Activated CD4-positive, alpha-beta T cell treated with anti-CD3 and anti-CD28 coated beads for 36 hours (primary cell): ENCODE results near the gene SOCS4. TPM values are rescaled to one million over a fixed set of nuclear protein-coding genes. Genes with fewer than 3 reads are reported as not detected.
A peak's percentile ranks its signal among the peaks of the same experiment; 100 is the strongest.

Experiments
- ATAC-seq: fragments of 200-7000 bp; cut with Tn5 transposase; one replicate; pipeline ENCODE4 v1.10.0; 2021; ENCODE audit warnings: mild to moderate bottlenecking, moderate library complexity
- CTCF ChIA-PET: fragments of 350-600 bp; sonication (Branson Sonifier 250); formaldehyde crosslinking; loops from one replicate; lab custom pipeline; 2021; ENCODE audit warnings: antibody characterized with exemption; lab: Charles Lee
- POLR2A ChIA-PET: fragments of 350-600 bp; sonication (Branson Sonifier 250); formaldehyde crosslinking; loops from one replicate; lab custom pipeline; 2021; ENCODE audit warnings: antibody characterized with exemption, inconsistent platforms; lab: Charles Lee
- DNase-seq: peaks from one replicate; pipeline ENCODE4 v3.0.0-alpha.2; 2020
- H3K27ac Mint-ChIP-seq: one replicate; pipeline ENCODE4 v1.8.0; 2021; ENCODE audit warnings: mixed read lengths
- H3K27me3 Mint-ChIP-seq: one replicate; pipeline ENCODE4 v1.8.0; 2021; ENCODE audit warnings: mixed read lengths
- H3K36me3 Mint-ChIP-seq: one replicate; pipeline ENCODE4 v1.8.0; 2021; ENCODE audit warnings: low read depth, mixed read lengths
- H3K4me1 Mint-ChIP-seq: one replicate; pipeline ENCODE4 v1.8.0; 2021; ENCODE audit warnings: mixed read lengths
- H3K4me3 Mint-ChIP-seq: one replicate; pipeline ENCODE4 v1.8.0; 2021; ENCODE audit warnings: mild to moderate bottlenecking, moderate library complexity, mixed read lengths
- H3K9me3 Mint-ChIP-seq: one replicate; pipeline ENCODE4 v1.8.0; 2021; ENCODE audit warnings: low read depth, mixed read lengths
- intact Hi-C, 2 experiments: fragments of 100-400 bp; cut with DNase I in 1 of 2; cut with micrococcal nuclease in 1 of 2; formaldehyde crosslinking; loops; one replicate each; pipeline versions ENCODE4 v1.14.2 to v1.15.1; 2022 to 2024; cut with DNase I, micrococcal nuclease
- total RNA-seq, 2 experiments: library from RNA; stranded (reverse); gene quantifications; one replicate each; pipeline ENCODE4 v1.2.3, GENCODE V29; 2021

Gene SOCS4
- total RNA-seq, 2 experiments from 2014 or later = 18.4 to 21.3 TPM

DNA sequence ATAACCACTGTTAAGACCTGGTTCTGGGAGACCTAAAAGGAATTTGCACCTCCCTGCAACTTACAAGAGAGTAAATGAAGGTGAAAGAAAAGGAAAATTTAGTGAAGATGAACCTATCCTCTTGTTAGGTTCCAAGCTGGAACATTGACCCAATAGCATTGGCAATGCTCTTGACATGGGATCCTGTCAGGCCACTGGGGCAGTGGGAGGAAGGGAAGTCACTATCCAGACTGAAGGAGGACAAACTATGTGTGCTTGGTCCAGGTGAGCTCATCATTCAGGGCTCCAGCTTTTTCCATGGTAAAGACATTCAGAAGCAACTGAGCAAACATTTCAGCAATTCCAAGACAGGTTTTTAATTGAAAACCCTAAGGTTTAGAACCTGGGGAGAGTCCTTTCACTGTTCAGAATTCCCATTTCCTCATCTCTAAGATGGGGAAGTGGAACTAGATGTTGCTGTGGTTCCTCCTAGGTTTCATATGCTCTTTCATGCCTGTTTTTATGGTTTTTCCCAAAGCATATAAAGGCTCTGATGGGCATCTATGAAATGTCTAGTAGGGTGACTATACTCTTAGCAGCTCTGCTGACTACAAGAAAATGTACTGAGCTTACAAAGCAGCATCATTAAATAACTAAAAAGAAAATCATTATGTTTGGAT is 57.5 kb downstream of the SOCS4 start:
- intact Hi-C loops = no loop called here
- no peak overlapping the region for H3K27ac Mint-ChIP-seq
- no peak overlapping the region for H3K4me3 Mint-ChIP-seq
- no peaks in the 10 kb centered on the region for H3K36me3 Mint-ChIP-seq
- DNase-seq (no peak), ATAC-seq (no peak)
- ChIA-PET POLR2A (no interaction called here), CTCF (interaction anchor here (0.6 to 0.9 kb wide), 3 partner anchors 31 to 77 kb away, joined by 3 read pairs; no protein-coding TSS in a partner anchor)
- no peaks in the 10 kb centered on the region for H3K9me3 Mint-ChIP-seq
- no peaks in the 10 kb centered on the region for H3K27me3 Mint-ChIP-seq
- peaks cover 2% of the 10 kb centered on the region for H3K4me1 Mint-ChIP-seq

DNA sequence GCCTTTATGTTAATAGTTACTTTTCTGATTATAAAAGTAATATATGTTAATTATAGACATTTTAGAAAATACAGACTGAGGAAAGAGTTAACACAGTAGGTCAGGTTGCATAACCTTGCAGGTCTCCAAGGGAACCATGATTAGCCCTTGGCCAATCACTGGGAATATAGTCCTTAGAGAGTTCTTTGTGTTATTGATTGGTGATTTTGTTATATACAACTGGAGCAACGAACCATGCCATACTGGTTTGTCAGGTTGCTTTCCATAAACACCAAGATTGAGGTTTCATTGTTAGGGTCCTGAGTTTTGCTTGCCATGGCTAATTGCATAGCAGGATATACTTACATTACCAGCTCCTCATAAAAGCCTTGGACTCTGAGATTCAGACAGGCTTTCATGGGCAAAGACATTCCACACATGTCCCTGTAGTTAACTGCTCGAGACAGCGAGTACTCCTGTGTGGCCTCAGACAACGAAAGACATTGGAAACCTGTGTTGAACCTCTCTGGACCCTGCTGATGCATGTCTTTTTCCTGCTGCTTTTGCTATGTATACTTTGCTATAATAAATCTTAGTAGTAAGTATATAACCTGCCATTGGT is 58.1 kb downstream of the SOCS4 start:
- Mint-ChIP-seq H3K4me1 (peaks cover 2% of the 10 kb centered on the region), H3K27me3 (no peaks in the 10 kb centered on the region), H3K27ac (no peak overlapping the region), H3K36me3 (no peaks in the 10 kb centered on the region), H3K9me3 (no peaks in the 10 kb centered on the region), H3K4me3 (no peak overlapping the region)
- intact Hi-C loops = no loop called here
- no peak for DNase-seq
- no peak for ATAC-seq
- POLR2A ChIA-PET = no interaction called here
- CTCF ChIA-PET = interaction anchor here (0.6 to 0.9 kb wide), 3 partner anchors 32 to 76 kb away, joined by 3 read pairs; no protein-coding TSS in a partner anchor

DNA sequence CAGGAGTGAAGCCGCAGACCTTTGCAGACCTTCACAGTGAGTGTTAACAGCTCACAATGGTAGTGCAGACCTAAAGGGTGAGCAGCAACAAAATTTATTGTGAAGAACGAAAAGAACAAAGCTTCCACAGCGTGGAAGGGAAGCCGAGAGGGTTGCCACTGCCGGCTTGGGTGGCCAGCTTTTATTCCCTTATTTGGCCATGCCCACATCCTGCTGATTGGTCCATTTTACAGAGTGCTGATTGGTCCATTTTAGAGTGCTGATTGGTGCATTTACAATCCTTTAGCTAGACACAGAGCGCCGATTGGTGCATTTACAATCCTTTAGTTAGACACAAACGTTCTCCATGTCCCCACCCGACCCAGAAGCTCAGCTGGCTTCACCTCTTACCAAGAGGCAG is 59.9 kb downstream of the SOCS4 start:
- Mint-ChIP-seq H3K4me3 (no peak overlapping the region), H3K4me1 (peaks cover 2% of the 10 kb centered on the region), H3K27me3 (no peaks in the 10 kb centered on the region), H3K36me3 (no peaks in the 10 kb centered on the region), H3K27ac (no peak overlapping the region), H3K9me3 (no peaks in the 10 kb centered on the region)
- ATAC-seq = no peak
- POLR2A ChIA-PET = interaction anchor here (0.6 kb wide), 1 partner anchor 15 kb away, joined by 3 read pairs; no protein-coding TSS in a partner anchor
- DNase-seq = no peak
- CTCF ChIA-PET = interaction anchor here (1.0 to 3.6 kb wide), 2 partner anchors 8 to 36 kb away, joined by 5 to 23 read pairs; partner anchors contain the start of gene MAPK1IP1L
- intact Hi-C loops = no loop called here

DNA sequence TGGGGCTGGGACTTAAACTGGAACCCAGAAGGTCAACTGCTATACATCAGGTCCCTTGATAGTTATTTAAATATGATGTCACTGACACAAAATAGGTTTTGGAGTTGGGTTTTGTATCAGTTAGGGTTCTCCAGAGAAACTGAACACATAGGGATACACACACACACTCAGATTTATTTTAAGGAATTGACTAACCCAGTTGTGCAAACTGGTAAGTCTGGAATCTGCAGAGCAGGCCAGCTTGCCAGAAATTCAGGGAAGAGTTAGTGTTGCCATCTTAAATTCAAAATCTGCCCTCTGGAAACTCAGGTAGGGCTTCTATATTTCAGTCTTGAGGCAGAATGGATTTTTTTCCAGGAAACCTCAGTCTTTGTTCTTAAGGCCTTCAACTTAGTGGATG is 61.3 kb downstream of the SOCS4 start:
- intact Hi-C loops = no loop called here
- Mint-ChIP-seq H3K9me3 (no peaks in the 10 kb centered on the region), H3K4me1 (peaks cover 2% of the 10 kb centered on the region)

DNA sequence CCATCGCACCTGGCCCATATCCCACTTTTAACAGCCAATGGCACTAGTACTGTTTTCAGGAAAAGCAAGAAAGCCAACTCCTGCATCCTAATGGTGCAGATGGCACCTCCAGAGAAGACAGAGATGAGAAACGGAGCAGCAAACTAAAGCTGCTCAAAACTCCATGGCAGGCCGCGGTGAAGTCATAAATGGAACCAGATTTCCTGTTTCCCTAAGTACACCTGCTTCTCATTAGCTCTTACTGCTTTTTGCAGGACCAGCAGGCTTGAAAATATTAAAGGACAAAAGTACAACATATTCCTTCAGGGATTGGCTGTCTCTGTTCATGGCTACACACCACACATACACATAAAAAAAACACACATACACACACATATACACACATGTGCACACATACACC is 65.3 kb downstream of the SOCS4 start:
- ATAC-seq (no peak), DNase-seq (no peak)
- intact Hi-C loops = loop anchor here in 1 of 2 experiments (10.0 kb wide), 1 partner anchor 282 kb away; no protein-coding TSS in a partner anchor
- ChIA-PET POLR2A (no interaction called here), CTCF (interaction anchor here (0.9 to 2.2 kb wide), 4 partner anchors 41 to 121 kb away, joined by 3 to 8 read pairs (median 4); partner anchors contain the start of gene MAPK1IP1L)
- no peak overlapping the region for H3K27ac Mint-ChIP-seq
- no peaks in the 10 kb centered on the region for H3K27me3 Mint-ChIP-seq
- H3K9me3 Mint-ChIP-seq = no peaks in the 10 kb centered on the region
- no peak overlapping the region for H3K4me3 Mint-ChIP-seq
- no peaks in the 10 kb centered on the region for H3K36me3 Mint-ChIP-seq
- H3K4me1 Mint-ChIP-seq = peaks cover 8% of the 10 kb centered on the region

More for the DNA sequence above, 61.3 kb downstream of the SOCS4 start:
- Mint-ChIP-seq H3K27ac (no peak overlapping the region), H3K27me3 (no peaks in the 10 kb centered on the region), H3K36me3 (no peaks in the 10 kb centered on the region), H3K4me3 (no peak overlapping the region)
- ATAC-seq (no peak), DNase-seq (no peak)
- POLR2A ChIA-PET = no interaction called here
- CTCF ChIA-PET = interaction anchor here (0.6 to 3.6 kb wide), 10 partner anchors 10 to 72 kb away, joined by 3 to 23 read pairs (median 4); partner anchors contain the start of gene MAPK1IP1L

DNA sequence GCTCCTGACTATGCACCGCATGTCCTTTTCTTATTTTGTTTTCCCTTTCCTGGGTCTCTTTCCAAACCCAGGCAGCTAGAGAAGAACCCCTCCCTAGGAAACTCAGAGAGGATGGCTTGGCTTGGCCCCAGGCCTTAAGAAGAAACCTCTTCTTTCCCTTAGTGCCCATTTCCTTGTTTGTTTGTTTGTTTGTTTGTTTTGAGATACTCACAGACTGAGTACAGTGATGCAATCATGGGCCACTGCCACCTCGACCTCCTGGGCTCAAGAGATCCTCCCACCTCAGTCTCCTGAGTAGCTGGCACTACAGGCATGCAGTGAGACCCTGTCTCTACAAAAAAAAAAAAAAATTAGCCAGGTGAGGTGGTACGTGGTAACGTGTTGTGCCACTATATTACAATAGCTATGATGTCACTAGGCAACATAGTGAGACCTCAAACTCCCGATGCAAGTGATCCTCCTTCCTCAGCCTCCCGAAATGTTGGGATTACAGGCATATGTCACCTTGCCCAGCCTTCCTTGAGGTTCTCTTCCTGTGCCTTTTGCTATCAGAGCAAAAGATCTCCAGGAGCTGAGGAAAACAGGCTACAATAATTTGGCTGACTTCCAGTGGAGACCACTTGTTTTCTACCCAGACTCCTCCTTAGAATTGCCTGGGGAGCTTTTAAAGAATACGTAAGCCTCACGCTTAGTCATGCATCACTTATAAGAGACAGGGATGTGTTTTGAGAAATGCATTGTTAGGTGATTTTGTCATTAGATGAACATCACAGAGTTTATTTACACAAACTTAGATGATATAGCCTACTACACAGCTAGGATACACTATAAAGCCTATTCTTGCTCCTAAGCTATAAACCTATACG is 67.5 kb downstream of the SOCS4 start:
- intact Hi-C loops = loop anchor here in 1 of 2 experiments (5.0 to 10.0 kb wide), 2 partner anchors 280 to 338 kb away; no protein-coding TSS in a partner anchor
- POLR2A ChIA-PET = no interaction called here
- no peaks in the 10 kb centered on the region for H3K9me3 Mint-ChIP-seq

DNA sequence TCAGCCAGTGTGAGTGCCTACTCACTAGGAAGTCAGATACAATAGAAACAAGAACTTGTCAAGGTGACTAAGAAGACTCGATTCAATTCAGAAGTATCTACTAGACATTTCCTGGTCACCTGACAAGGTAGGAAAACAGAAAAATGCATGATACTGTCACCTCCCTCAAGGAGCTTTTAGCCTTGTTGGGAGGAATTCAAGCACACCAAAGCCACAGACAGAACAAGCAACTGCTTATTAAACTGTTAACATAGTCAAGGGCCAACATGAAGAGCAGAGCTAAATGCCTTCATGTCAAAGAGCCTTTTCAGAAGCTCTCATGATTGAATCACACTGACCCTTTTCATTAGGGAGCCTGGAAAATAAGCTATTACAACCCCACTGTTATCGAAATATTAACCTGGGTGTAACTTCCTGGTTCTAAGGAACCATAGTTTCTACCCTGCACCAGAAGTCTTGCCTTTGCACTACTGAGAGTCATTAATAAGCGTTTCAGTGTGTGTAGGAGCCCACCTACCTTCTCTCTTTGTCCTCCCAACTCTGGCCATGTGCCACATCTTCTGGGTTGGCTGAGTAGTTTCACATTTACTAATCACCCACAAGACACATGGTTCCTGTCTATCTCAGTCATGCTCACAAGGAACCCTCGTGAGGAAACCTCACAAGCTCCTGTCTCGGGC is 71.0 kb downstream of the SOCS4 start:
- DNase-seq (peak; percentile 71), ATAC-seq (peak; percentile 75)
- CTCF ChIA-PET = interaction anchor here (0.5 to 1.9 kb wide), 9 partner anchors 9 to 234 kb away, joined by 3 to 9 read pairs (median 4); partner anchors contain the start of gene MAPK1IP1L
- POLR2A ChIA-PET = interaction anchor here (0.7 to 1.5 kb wide), 4 partner anchors 10 to 256 kb away, joined by 3 to 5 read pairs (median 3); no protein-coding TSS in a partner anchor
- Mint-ChIP-seq H3K27ac (peak overlapping the region; percentile 81), H3K4me3 (no peak overlapping the region), H3K4me1 (peaks cover 31% of the 10 kb centered on the region), H3K36me3 (no peaks in the 10 kb centered on the region), H3K27me3 (no peaks in the 10 kb centered on the region), H3K9me3 (no peaks in the 10 kb centered on the region)
- intact Hi-C loops = loop anchor here (1.0 to 10.0 kb wide), 4 partner anchors 29 to 334 kb away; partner anchors contain the start of gene MAPK1IP1L (in 1 of the 2)

More for the DNA sequence above, 67.5 kb downstream of the SOCS4 start:
- DNase-seq = no peak
- H3K36me3 Mint-ChIP-seq = no peaks in the 10 kb centered on the region
- no peak for ATAC-seq
- H3K27ac Mint-ChIP-seq = no peak overlapping the region
- no peak overlapping the region for H3K4me3 Mint-ChIP-seq
- peaks cover 20% of the 10 kb centered on the region for H3K4me1 Mint-ChIP-seq
- CTCF ChIA-PET = interaction anchor here (0.7 to 1.5 kb wide), 7 partner anchors 8 to 260 kb away, joined by 3 to 5 read pairs (median 3); no protein-coding TSS in a partner anchor
- no peaks in the 10 kb centered on the region for H3K27me3 Mint-ChIP-seq

DNA sequence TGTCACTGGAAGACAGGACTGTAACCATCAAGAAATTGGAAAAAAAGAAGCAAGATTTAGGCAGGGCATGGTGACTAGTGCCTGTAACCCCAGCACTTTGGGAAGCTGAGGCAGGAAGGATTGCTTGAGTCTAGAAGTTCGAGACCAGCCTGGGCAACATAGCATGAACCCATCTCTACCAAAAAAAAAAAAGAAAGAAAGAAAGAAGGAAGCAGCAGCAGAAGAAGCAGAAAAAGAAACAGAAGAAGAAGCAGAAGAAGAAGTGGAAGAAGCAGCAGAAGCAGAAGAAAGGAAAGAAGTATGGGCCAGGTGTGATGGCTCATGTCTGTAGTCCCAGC is 71.5 kb downstream of the SOCS4 start:
- intact Hi-C loops = loop anchor here in 1 of 2 experiments (1.0 to 10.0 kb wide), 3 partner anchors 47 to 334 kb away; partner anchors contain the start of gene MAPK1IP1L
- DNase-seq (no peak), ATAC-seq (no peak)
- ChIA-PET POLR2A (interaction anchor here (0.7 to 1.5 kb wide), 4 partner anchors 9 to 256 kb away, joined by 3 to 5 read pairs (median 3); no protein-coding TSS in a partner anchor), CTCF (interaction anchor here (0.7 to 1.9 kb wide), 7 partner anchors 9 to 234 kb away, joined by 3 to 9 read pairs (median 5); partner anchors contain the start of gene MAPK1IP1L)
- no peaks in the 10 kb centered on the region for H3K9me3 Mint-ChIP-seq
- H3K36me3 Mint-ChIP-seq = no peaks in the 10 kb centered on the region
- H3K4me1 Mint-ChIP-seq = peaks cover 36% of the 10 kb centered on the region
- H3K4me3 Mint-ChIP-seq = no peak overlapping the region
- H3K27me3 Mint-ChIP-seq = no peaks in the 10 kb centered on the region
- peak overlapping the region; percentile 81 for H3K27ac Mint-ChIP-seq
